GM21529 (cell line): ENCODE data around the gene HOXB7.

Experiments
- ATAC-seq: cut with Tn5 transposase; IDR thresholded peaks from one replicate; pipeline ENCODE4 v1.9.1; 2021; ENCODE audit not compliant: unreplicated experiment

HOXB7 gene

DNA sequence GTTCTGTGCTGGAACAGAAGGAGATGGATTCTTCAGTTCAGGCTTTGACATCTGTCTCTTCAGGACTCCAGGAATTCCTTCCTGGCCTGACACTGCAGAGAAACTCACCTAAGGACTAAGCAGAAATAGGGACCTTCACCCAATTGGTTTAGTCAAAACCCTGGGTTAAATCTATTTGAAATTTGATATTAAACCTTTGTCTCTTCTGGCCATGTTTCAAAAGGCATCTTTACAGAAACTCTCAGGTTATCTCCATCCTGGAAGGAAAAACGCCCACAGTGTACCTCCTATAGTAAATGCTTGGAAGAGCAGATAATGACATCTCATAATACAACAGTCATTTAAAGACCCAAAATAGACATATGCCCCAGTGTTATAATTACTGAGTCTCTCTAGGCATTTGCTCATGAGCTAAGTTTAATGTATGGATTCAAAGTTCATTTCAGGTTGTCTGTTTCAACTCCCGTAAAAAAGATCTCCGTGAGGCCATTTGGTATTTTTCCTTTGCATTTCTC lies 27.1 kb downstream of the HOXB7 start:
- ATAC-seq, result no peak

GRCh38 chr17:48582750-48583069 lies 28.1 kb downstream of the HOXB7 start:
- no peak for ATAC-seq

DNA sequence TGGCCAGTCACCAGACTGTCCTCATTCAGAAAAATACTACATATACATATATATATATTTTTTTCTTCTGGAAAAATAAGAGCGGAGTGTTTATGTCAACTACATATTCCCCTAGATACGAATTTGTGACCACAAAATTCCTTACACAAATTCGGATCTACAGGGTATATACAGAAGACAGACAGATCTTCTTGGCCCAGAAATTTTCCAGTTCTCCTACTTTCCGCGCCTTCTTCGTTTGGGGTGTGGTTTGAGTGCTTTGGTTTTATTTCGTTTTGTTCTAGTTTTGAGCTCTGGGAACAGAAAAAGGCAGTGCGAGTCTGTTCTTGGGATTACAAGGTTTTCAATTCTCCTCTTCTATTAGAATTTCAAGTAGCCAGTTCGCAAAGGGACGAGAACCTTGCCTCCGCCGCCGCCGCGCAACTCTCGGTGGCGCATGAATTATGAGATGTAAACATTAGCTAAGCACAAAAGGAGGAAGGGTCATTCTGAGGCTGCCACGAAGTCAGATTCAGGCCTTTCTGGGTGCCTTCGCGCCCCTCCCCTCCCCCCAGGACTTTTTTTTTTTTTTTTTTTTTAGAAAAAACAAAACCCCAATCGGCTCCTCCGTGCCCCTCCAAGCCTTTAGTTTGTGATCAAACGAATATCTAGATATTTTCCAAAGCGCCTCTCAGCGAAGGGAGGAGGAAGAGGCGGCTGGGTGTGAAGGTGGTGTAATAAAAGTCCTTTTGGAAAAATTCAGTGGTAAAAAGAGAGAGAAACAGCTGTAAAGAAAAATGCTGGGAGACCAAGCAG lies 30.9 kb downstream of the HOXB7 start:
- ATAC-seq, result no peak

DNA sequence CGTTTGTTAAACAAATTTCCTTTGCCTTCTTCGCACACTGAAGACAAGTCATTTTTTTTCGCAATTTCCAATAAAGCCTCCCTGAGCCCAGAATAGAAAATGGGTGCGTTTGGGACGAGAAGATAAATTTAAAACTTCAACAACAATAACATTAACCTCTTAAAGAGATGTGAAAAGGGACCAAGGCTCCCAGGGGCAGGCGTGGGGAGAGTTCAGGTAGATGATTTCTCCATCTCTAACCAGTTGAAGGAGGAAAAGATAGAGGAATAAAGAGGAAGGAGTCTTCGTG lies 31.4 kb downstream of the HOXB7 start:
- ATAC-seq, result no peak

DNA sequence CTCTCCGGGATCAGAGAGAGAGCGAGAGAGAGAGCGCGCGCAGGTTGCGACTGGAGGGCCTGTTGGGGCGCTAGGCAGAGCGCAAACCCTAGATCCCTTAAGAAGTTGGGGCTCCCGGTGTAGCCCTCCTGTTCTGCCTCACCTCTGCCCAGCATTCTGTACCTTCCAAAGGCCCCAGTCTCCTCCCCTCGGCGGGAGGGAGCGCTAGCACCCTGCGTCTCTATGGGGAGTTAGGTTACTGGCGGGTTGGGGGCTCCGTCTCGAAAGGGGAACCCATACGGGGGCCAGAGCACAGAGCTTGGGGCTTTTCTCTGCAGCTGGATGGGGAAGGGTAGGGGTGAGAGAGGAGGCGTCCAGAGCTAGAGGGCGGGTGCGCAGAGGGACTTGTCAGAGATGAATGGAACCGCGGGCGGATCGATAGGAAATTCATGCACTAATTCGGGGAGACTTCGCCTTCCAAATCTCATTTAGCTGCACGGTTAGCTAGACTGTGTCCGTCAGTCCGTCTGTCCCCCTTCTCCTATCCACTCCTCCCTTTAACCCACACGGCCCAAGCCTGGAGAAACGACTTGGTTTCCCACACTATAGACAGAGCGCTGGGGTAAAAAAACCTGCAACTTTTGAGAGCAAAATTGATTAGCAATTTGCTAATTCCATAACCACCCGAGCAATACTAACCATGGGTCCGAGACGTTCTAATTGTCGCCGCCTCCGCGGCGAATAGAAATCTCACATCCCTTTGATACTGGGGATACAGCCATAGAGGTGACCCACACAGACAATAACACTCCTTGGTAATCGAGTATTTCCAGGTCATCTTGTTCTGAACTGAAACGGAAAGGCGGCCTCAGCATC lies 32.0 kb downstream of the HOXB7 start:
- ATAC-seq, result peak; percentile 21

DNA sequence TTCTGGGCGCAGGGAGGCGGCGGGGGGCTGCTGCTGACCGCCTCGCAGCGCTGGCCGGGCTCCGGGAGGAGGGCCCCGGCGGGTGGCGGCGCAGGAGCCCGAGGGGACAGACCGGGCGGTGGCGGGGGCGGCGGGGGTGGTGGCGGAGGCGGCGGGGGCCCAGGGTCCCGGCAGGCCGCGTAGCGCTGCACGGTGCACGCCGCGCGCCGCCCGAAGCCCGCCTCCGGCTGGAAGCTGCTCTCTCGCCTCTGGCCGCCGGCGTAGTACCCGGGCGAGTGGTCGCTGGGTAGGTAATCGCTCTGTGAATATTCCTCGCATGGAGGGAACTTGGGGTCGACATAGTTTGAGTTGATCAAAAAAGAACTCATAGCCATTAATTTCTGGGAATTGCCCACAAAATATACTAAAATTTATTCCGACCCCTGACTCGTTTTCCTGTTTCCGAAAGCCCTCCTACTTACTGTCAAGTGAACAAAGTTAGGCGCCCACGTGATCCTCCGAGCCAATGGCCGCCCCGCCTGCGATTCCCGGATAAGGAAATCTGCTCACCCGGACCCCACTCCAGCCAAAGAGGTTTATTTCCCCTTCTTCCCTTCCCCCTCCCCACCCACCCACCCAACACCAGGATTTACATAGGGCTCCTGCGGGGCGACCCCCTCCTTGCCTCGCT lies 32.7 kb downstream of the HOXB7 start, which contains the start of gene HOXB4:
Gene HOXB4, minus strand, starts transcription at position 405 of the 670 bp plus-strand sequence. Its CDS starts 31 bp downstream, at position 374.
- ATAC-seq, result peak; percentile 60

DNA sequence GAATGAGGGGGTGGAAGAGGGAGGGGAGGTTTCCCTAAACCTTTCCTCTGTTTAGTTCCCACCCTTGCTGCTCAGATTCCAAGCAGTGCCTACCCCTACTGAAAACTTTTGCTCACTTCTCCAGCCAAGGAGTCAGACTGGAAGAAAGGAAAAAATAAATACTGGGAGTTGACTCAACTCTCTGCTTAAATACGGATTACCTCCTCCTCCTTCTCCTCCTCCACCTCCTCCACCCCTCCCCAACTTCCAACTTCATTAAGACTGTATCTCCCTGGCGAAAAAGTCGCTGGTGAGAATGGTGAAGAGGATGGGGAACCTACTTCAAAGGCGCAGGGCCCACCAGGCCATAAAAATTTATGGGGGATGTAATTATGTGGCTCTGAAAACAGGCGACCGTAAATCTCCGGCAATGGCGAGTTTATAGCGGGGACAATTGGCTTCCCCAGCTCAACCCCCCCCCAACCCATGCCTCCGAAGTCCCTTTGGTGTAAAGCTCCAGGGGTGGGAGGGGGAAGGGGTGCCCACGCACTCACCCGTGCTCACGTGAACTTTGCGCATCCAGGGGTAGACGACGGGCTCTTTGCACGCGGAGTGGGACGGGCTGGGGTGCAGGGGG lies 33.4 kb downstream of the HOXB7 start:
- ATAC-seq, result no peak

- no peak for ATAC-seq
Observed at GRCh38 chr17:48576479-48577309, 34.1 kb downstream of the HOXB7 start.

GRCh38 chr17:48575673-48576478 lies 34.9 kb downstream of the HOXB7 start:
- ATAC-seq, result no peak

DNA sequence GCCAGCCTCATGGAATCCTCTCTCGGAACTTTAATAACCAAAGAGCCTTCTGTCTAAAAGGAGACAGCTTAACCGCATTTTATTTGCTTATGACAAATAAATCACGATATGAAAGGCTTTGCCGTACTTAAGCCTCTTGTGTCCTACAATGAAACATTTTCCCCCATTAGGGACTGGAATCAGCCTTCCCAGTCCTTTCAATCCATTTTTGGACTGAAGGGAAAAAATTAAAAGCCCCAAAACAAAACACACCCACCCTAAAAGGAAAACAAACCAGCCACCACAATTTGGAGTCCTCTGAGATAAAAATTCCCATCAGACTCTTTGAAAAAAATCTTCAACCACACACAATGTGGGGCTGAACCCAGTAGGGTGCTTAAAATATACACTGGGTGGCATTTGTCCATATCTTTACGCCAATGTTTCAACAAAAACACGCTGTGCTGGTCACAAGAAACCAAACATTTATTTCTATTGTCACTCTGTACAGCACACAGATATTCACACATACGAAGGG lies 35.7 kb downstream of the HOXB7 start:
- ATAC-seq, result no peak

- ATAC-seq, result no peak
Observed at GRCh38 chr17:48574505-48575065, 36.2 kb downstream of the HOXB7 start.

DNA sequence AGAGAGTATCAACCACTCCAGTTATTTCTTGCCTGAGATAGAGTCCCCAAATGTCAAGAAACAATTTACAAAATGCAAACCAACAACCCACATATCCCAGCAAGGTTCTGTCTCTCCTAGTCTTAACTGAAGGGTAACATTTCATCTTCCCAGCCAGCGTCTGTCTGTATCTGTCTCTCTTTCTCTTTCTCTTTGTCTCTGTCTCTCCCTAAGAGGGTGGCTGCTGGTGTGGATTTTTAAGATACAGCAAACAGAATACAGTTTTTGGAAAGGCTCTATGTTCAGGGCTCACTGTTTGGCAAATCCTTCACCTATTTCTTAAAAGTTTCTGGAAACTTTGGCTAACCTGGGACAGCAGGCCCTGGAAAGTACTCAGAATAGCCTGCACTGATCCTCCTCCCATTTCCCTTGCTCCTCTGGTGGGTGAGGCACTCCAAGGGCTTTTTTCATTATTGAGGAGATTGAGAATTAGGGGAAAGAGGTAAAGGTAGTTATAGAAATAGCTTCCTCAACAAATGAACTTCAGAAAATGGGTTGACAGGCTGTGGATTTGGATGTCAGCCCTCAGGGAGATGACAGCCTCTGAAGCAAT lies 38.9 kb downstream of the HOXB7 start:
- ATAC-seq, result no peak

DNA sequence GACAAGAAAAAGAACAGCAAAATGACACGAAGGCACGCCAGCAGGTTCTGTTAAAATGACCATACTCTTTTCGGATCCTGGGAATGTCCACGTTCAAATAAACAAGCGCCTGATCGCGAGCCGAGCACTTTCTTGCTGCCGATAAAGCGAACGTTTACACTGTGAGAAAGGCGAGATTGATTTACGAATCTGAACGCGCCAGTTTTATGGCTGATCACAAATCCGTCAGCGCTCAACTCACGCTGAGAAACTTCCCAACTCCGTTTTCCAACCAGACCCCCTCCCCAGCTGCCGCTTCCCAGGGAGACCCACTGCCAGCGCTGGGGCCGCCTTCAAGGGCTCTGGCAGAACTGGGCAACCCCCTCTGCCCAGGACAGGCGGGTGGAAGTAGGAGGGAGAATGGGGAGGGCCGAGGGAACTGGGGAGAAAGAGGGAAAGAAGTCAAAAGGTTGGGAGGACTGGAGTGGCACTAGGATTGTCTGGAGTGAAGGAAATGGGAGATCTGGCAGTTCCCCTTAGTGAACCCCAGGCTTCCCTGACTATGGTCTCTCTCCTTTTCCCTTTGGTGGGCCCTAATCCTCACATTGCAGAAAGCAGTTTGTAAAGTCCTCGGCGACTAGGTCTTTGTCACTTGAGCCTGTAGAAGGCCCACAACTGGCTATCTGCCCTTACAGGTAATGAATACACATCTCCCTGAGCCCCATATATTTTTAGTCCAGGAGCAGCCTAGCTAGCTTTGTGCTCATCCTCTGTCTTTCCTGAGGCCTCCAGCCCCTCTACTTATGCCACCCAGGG lies 39.6 kb downstream of the HOXB7 start:
- no peak for ATAC-seq

GRCh38 chr17:48570325-48571023 lies 40.3 kb downstream of the HOXB7 start:
- ATAC-seq, result no peak

DNA sequence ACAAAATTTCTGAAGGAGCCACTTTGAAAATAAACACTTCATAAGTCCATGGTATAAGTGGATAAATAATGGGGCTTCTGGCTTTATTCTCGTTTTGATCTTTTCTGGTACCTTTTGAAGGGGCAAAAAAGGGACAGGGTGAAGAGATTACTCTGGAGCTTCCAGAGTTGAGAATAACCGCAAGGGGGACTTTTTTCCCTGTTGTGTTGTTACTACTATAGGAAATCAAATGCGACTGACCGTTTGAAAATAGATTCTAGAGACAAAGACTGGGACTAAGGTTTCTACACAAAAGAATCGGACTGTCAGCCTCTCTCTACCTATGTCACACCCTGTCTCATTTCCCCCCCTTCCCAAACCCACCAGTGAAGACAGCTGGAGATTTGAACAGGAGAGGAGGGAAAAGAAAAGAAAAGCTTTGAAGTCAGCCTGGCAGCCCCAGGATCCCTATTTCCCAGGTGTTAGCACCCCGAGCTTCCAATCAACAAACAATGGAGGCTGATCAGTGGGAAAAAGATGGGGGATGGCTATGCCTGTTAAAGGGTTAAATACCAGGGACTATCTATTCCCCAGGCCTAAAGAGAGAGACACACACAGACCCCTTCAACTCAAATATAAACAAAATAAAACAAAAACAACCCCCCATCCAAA lies 41.0 kb downstream of the HOXB7 start:
- no peak for ATAC-seq

- no peak for ATAC-seq
Observed at GRCh38 chr17:48569240-48569582, 41.6 kb downstream of the HOXB7 start.
